NT2/D1 (cell line): Measurements from ENCODE around the gene LAGE3.
"Not testable (repeated sequence)": the region's sequence is repeated elsewhere in the genome, so short reads cannot be mapped to it uniquely, and the experiment has no call there.

Source experiments
- DNase-seq: peaks from one replicate; pipeline ENCODE4 v3.0.0-alpha.2; 2011; ENCODE audit warnings: low read depth, low spot score
- H3K27me3 ChIP-seq: 2 replicates; pipeline ENCODE4 v1.6.0; 2011; ENCODE audit warnings: mild to moderate bottlenecking; ENCODE audit not compliant: insufficient read length, insufficient read depth
- H3K36me3 ChIP-seq: 2 replicates; pipeline ENCODE4 v1.6.1; 2011; ENCODE audit warnings: mild to moderate bottlenecking, low read length, mixed read lengths; ENCODE audit not compliant: insufficient read depth, insufficient read length
- H3K4me1 ChIP-seq: 2 replicates; pipeline ENCODE4 v1.5.1; 2011; ENCODE audit not compliant: insufficient read depth, insufficient read length
- H3K4me3 ChIP-seq: 2 replicates; pipeline ENCODE4 v1.5.1; 2011; ENCODE audit warnings: low read depth; ENCODE audit not compliant: insufficient read length
- H3K9ac ChIP-seq: 2 replicates; pipeline ENCODE4 v1.6.0; 2011; ENCODE audit warnings: low read depth; ENCODE audit not compliant: insufficient read length
- H3K9me3 ChIP-seq: 2 replicates; pipeline ENCODE4 v1.5.1; 2011; ENCODE audit warnings: mild to moderate bottlenecking, low read length; ENCODE audit not compliant: insufficient read depth
- SUZ12 ChIP-seq: IDR thresholded peaks from 2 replicates; pipeline ENCODE4 v1.6.1; 2011; ENCODE audit not compliant: insufficient read length, insufficient read depth; ENCODE audit errors: extremely low read depth
- YY1 ChIP-seq: IDR thresholded peaks from 2 replicates; pipeline ENCODE4 v1.6.1; 2011; ENCODE audit not compliant: insufficient read length, insufficient read depth
- ZNF274 ChIP-seq: IDR thresholded peaks from 2 replicates; pipeline ENCODE4 v1.6.1; 2011; ENCODE audit warnings: mild to moderate bottlenecking, low read depth, low read length

LAGE3 gene

DNA sequence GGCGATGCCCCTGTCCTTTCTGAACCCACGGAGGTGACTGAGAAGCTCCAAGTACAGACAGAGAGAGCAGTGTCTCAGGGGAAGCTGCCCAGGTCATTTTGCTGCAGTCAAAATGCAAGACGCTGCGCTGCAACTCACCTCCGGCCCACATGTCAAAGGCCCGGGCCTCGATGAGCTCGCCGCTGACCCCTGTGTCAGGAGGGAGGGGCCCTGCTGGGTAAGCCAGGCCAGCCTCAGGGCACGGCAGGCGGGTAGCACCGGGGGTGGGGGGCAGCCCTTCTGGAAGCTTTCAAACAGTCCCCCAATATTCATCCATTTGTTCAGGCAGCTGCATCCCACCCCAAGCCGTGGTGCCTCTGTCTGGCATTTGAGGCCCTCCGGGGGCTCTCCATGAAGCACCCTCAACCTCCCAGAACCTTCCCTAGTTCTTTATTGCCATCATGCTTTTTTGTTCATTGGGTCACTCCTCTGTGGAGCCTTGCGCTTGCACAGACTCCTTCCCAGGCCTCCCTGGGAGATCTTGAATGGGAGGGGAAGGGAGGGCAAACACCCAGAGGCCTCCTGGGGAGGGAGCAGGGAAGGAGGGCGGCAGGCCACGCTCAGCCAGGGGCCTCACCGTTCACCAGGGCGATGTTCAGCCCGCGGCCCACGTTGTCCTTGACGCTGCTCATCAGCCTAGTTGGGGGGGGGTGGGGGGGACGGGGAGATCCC lies 28.7 kb upstream of the LAGE3 start:
- no peaks in the 10 kb centered on the region for H3K9me3 ChIP-seq
- TF ChIP-seq YY1: no peak
- no peak for TF ChIP-seq ZNF274
- TF ChIP-seq SUZ12: no peak
- DNase-seq: no peak
- H3K36me3 ChIP-seq: peaks cover 10% of the 10 kb centered on the region
- H3K9ac ChIP-seq: no peak overlapping the region
- peaks cover 3% of the 10 kb centered on the region for H3K4me1 ChIP-seq
- no peak overlapping the region for H3K4me3 ChIP-seq
- H3K27me3 ChIP-seq: no peaks in the 10 kb centered on the region

DNA sequence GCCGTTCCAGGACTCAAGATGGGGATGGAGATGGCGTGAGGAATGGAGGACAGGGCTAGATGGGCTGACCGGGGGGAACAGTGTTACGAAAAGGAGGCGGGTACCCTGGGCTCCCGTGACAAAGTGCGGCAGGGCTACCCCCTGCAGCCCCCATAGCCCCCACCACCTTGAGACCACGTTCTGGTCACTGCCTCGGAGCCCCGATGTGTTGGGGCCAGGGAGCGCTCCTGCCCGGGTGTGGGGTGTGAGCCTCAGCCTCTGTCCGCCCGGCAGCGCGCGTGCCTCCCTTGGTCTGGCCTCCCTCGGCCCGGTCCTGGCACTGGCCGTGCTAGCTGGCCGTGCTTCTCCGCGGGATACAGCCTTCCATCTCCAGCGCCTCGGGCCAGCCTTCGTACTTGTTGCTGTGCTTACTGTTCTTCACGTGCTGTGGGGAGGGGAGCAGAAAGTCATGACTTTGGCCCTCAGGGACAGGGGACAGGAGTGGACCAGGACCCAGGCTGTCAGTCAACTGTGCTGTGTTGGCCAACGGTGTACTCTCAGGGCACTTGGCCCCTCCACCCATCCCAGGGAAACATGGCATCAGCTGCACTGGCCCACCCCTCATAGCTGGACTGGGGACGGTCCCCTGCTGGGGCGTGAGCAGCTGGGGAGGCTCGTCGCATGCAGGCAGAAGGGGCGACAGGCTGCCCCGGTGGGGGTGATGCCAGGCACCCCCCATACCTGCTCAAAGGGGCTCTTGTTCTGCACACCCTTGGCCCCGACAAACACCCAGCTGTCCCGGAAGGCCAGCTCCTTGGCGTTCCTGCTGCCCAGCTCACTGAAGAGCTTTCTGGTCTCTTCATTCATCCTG lies 27.6 kb upstream of the LAGE3 start:
- Histone ChIP-seq H3K9me3 (no peaks in the 10 kb centered on the region), H3K4me1 (peaks cover 3% of the 10 kb centered on the region), H3K36me3 (peaks cover 10% of the 10 kb centered on the region), H3K27me3 (no peaks in the 10 kb centered on the region), H3K4me3 (no peak overlapping the region), H3K9ac (no peak overlapping the region)
- TF ChIP-seq SUZ12 (no peak), ZNF274 (no peak), YY1 (no peak)
- no peak for DNase-seq

DNA sequence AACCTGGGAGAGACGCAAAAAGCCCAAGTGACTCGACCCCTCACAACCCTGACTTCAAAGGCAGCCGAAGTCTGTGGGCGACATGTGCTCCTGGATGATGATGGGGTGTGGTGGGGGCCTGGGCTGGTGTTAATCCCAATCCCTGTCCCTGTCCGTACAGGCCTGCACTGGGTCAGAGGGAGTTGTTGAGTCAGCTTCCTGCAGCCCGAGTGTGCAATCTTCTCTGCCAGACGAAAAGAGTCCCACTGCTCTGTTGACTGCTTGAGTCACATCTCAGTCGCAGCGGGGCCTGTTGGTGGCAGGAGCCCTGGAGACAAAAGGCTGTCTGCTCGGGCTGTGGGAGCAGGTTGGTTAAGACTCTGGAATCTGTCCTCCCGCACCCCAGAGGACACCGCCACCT lies 26.7 kb upstream of the LAGE3 start:
- TF ChIP-seq SUZ12: no peak
- no peak for TF ChIP-seq YY1
- no peak for TF ChIP-seq ZNF274
- DNase-seq: no peak
- no peaks in the 10 kb centered on the region for H3K27me3 ChIP-seq
- H3K9me3 ChIP-seq: no peaks in the 10 kb centered on the region
- no peak overlapping the region for H3K4me3 ChIP-seq
- peaks cover 3% of the 10 kb centered on the region for H3K4me1 ChIP-seq
- no peak overlapping the region for H3K9ac ChIP-seq
- H3K36me3 ChIP-seq: peaks cover 10% of the 10 kb centered on the region

DNA sequence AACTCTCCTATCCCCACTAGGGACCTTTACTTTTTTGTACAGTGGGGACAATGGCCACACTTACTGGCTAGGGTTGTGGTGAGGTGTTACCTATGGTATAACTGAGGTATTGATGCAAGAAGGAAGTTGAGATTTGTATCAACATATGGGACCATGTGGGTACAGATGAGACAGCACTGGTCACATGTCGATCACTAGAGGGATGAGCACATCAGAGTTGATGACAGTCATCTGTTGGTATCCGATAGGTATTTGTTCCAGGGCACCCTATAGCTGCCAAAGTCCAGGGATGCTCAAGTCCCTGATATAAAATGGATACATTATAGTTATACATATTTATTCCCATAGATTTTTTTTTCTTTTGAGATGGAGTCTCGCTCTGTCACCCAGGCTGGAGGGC lies 23.9 kb upstream of the LAGE3 start:
- no peak for DNase-seq
- no peaks in the 10 kb centered on the region for H3K27me3 ChIP-seq
- no peak overlapping the region for H3K9ac ChIP-seq
- TF ChIP-seq ZNF274 (no peak), SUZ12 (no peak), YY1 (no peak)
- H3K36me3 ChIP-seq: peaks cover 6% of the 10 kb centered on the region
- H3K9me3 ChIP-seq: no peaks in the 10 kb centered on the region
- no peak overlapping the region for H3K4me3 ChIP-seq
- peaks cover 3% of the 10 kb centered on the region for H3K4me1 ChIP-seq

DNA sequence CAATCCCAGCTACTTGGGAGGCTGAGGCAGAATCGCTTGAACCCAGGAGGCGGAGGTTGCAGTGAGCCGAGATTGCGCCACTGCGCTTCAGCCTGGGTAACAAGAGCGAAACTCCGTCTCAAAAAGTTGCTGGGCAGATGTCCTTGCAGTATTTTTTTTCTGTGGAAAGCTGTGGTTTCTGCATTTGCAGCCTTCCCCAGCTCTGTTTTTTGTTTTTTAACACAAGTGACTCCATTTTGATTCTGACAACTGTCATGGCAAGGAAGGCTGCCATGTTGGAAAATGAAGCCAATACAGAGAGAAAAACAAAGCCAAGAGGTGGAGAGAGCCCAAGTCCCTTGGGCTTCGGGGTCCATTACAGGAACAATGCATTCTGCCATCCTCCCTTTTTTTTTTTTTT lies 23.0 kb upstream of the LAGE3 start:
- no peak overlapping the region for H3K9ac ChIP-seq
- no peaks in the 10 kb centered on the region for H3K9me3 ChIP-seq
- no peaks in the 10 kb centered on the region for H3K27me3 ChIP-seq
- DNase-seq: no peak
- TF ChIP-seq SUZ12: no peak
- no peak for TF ChIP-seq ZNF274
- TF ChIP-seq YY1: no peak
- peaks cover 2% of the 10 kb centered on the region for H3K36me3 ChIP-seq
- H3K4me1 ChIP-seq: peaks cover 3% of the 10 kb centered on the region
- no peak overlapping the region for H3K4me3 ChIP-seq

DNA sequence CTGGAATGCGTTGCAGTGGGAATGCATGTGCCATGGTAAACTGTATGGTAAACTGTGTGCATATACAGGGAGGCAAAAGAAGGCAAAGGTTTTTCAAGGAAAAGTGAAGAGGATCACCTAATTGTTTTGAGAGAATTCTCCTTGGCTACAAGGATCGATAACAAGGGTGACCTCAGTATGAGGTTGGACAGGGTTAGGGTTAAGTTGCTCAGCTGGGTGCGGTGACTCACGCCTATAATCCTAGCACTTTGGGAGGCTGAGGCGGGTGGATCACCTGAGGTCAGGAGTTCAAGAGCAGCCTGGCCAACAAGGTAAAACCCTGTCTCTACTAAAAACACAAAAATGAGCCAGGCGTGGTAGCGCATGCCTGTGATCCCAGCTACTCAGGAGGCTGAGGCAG lies 22.3 kb upstream of the LAGE3 start:
- not testable (repeated sequence) for DNase-seq, H3K4me1 ChIP-seq

DNA sequence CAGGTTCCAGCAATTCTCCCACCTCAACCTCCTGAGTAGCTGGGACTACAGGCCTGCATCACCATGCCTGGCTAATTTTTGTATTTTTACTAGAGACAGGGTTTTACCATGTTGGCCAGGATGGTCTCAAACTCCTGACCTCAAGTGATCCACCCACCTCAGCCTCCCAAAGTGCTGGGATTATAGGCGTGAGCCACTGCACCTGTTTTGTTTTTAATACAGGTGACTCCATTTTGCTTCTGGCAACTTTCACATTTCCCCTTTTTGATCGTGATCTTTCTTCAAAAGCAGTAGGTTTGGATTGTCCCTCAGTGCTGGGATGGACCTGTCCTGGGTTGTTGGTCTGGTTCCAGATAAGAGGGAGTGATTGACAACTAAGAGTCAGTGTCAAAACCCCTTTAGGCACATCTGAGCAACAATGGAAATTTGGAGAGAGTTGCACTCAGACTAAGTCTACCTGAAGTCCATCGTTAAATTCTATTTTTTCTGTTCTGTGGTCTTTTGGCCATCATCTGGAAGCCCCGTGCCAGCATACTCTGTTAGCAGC lies 17.6 kb upstream of the LAGE3 start:
- H3K27me3 ChIP-seq, H3K4me3 ChIP-seq, H3K9me3 ChIP-seq, H3K9ac ChIP-seq, H3K4me1 ChIP-seq, H3K36me3 ChIP-seq, DNase-seq: not testable (repeated sequence)

More for the DNA sequence above, 22.3 kb upstream of the LAGE3 start:
- H3K36me3 ChIP-seq, H3K27me3 ChIP-seq, H3K9me3 ChIP-seq, H3K9ac ChIP-seq, H3K4me3 ChIP-seq: not testable (repeated sequence)
